ENCODE results near the gene NECAB2.

Gene NECAB2

DNA sequence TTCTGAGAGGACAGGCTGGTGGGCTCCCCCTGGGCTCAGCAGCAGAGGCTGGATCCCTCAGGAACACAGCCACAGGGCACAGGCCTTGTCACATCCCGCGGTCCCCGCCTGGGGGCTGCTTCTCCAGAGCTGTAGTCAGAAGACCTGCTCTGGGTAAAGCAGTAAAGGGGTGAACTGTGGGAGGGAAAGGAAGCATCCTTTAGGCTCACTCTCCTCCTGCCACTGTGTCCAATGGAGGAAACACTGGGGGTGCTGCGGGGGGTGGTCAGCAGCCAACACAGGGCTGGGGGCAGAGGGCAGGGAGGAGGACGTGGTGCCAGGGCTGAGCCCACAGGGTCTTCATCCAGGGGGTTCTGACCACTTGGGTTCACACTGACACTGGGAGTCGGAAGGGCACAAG lies 79.6 kb downstream of the NECAB2 start:
- DNase-seq: no peak

DNA sequence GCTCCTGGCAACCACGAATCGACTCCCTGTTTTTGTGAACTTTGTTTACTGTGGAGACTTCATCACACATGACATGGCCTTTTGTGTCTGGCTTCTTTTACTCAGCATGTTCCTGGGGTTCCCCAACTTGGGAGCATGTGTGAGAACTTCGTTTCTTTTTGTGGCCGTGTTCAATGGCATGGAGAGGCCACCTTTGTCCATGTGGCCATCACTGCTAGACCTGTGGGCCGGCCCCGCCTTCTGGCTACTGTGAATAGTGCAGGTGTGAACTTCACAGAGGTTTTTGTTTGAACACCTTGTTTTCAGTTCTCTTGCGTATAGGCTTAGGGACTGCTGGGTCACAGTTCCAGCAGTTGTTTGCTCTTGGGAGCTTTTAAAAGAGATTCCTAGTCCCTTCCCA lies 80.2 kb downstream of the NECAB2 start:
- no peak for DNase-seq

DNA sequence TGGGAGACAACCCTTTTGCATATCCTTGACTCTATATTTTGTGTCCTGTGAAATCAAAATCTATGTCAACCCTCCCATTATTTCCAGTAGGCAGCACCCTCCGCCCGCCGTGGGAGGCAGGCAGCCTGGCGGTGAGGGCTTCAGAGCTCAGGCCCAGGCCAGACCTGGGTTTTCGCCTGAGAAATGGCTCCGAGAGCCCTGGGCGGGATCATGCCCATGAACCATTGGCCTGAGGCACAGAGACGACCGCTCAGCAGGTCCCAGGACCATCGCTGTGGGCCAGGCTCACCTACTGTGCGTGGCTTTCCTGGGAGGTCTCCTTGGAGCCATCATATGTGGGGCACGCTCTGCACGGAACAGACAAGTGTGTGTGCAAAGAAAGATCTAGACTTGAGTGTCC lies 80.8 kb downstream of the NECAB2 start:
- no peak for DNase-seq

DNA sequence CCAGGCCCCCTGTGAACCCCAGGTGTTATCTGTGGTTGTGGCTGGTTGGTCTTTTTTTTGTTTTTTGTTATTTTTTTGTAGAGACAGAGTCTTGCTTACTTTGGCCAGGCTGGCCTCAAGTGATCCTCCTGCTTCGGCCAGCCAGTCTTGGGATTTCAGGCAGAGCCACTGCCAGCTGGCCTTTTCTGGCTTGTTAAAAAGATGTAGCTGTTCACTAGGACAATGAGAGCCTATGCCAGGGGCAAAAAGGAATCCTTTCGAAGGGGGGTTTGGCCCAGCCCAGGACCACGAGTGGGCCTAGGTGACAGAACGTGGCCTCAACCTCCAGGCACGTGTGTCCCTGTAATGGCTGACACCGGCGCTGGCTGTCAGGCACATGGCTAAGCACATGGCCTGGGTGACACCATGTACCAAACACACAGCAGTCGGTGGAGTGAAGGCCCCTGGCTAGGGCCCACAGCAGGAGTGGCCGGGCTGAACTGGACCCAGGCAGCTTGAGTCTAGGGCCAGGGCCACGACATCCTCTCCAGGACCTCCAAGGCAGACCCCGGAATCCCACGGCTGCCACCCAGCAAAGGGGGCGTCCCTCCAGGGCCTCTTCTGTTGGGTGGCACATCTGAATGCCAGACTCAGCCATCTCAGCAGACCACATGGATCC lies 81.5 kb downstream of the NECAB2 start:
- DNase-seq: no peak

DNA sequence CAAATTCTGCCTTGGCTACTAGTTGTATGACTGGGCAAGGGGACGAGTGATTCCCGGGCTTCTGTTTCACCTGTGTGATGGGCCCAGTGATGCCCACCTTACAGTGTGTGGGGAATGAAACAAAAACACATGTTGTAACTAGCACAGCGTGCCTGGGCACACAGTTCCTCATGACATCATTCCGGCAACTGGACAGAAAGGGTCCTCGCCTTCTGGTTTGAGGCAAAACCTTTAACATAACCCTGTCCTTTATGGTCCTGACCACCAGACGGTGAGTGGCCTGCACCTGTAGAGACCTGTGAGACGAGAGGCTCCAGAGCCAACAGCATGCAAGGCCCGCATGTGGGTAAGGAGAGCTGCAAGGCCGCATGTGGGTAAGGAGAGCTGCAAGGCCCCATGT lies 82.3 kb downstream of the NECAB2 start:
- DNase-seq: no peak

DNA sequence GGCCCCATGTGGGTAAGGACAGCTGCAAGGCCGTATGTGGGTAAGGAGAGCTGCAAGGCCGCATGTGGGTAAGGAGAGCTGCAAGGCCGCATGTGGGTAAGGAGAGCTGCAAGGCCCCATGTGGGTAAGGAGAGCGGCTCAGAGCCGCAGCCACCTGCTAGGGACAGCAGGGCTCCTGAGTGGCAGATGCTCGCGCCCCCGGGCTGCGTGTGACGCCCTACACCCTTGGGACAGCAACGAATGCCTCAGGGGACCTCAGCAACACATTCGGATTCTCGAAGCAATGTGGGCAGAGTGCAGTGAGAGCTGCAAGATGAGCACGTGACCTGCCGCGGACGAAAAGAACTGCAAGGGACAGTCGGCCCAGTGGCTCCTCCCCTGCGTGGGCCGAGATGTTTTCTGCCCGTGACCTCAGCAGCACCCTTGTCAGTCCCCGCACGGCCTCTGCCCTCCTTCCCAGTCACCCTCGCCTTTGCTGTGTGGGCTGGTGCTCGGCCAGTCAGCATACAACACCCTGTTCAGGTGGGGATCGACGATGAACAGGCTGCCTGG lies 84.1 kb downstream of the NECAB2 start:
- no peak for DNase-seq

Data from activated CD4-positive, alpha-beta T cell treated with anti-CD3 and anti-CD28 coated beads, Interleukin-2, amount 50 U/mL, for 1 hour (primary cell).